Heart right ventricle (tissue), 16 donors: ENCODE results near the gene SRP68. TPM values are rescaled to one million over a fixed set of nuclear protein-coding genes. Genes with fewer than 3 reads are reported as not detected.

Source experiments
- ATAC-seq, 8 donors: fragments of 200-7000 bp; cut with Tn5 transposase; one replicate each; pipeline ENCODE4 v1.9.1; 2020; ENCODE audit warnings: mild to moderate bottlenecking in 8 of 8, moderate library complexity in 8 of 8, moderate number of reproducible peaks in 1 of 8
- DNase-seq, 2 donors: peaks; one replicate each; pipeline ENCODE4 v3.0.0-alpha.2; 2020
- H3K27ac ChIP-seq, 10 donors: fragments of 200-600 bp; sonication (generic) in 2 of 10; one replicate each; pipeline versions ENCODE4 v1.5.0 to v1.8.0; 2020 to 2022; ENCODE audit warnings: mild to moderate bottlenecking in 3 of 10
- H3K27me3 ChIP-seq, 7 donors: fragments of 200-600 bp; one replicate each; pipeline ENCODE4 v1.8.0; 2021 to 2022; ENCODE audit warnings: mild to moderate bottlenecking in 2 of 7
- H3K36me3 ChIP-seq, 9 donors: fragments of 200-600 bp; sonication (generic) in 1 of 9; one replicate each; pipeline versions ENCODE4 v1.5.0 to v1.8.0; 2020 to 2022; ENCODE audit warnings: mild to moderate bottlenecking in 2 of 9
- H3K4me1 ChIP-seq, 9 donors: fragments of 200-600 bp; sonication (generic) in 1 of 9; one replicate each; pipeline versions ENCODE4 v1.5.0 to v1.8.0; 2020 to 2022; ENCODE audit warnings: mild to moderate bottlenecking in 4 of 9
- H3K4me3 ChIP-seq, 10 donors: fragments of 200-600 bp; sonication (generic) in 2 of 10; one replicate each; pipeline versions ENCODE4 v1.5.0 to v1.8.0; 2020 to 2022; ENCODE audit warnings: mild to moderate bottlenecking in 7 of 10, moderate library complexity in 2 of 10
- H3K9me3 ChIP-seq, 11 donors: fragments of 200-600 bp in 10 of 11; sonication (generic) in 2 of 11; one replicate each; pipeline versions ENCODE4 v1.5.0 to v1.8.0; 2013 to 2022; ENCODE audit warnings: mild to moderate bottlenecking in 2 of 11, control low read depth in 1 of 11, moderate library complexity in 1 of 11
- WGBS, 2 donors: extraction: QIAGEN DNeasy Blood & Tissue Kit; methylation state at CpG; one replicate each; pipeline ENCODE4 v1.1.7; 2013; ENCODE audit warnings: inconsistent platforms in 1 of 2; 5-methylcytosine and 5-hydroxymethylcytosine counted together
- intact Hi-C, 10 donors: fragments of 100-400 bp; cut with DNase I; formaldehyde crosslinking; loops; one replicate each; pipeline versions ENCODE4 v1.11.1 to v1.14.2; 2022
- polyA plus RNA-seq, 2 donors: library from polyadenylated mRNA; stranded (reverse); fragments of 200-250 nt; gene quantifications; one replicate each; pipeline ENCODE4 v1.2.3, GENCODE V29; 2013
- total RNA-seq, 10 donors: library from RNA; stranded (reverse); fragmentation: NEBNext Ultra II Directional in 3 of 10; extraction: Animal tissue kit (Norgen Biotek cat#: 25700) in 3 of 10; gene quantifications; one replicate each; pipeline versions ENCODE4 v1.2.1 to v1.2.4, GENCODE V29; 2021 to 2023
- TF ChIP-seq, protein P1 (sequence below), 9 donors: fragments of 200-600 bp; sonication (generic) in 2 of 9; IDR thresholded peaks; one replicate each; pipeline versions ENCODE4 v1.5.0 to v1.8.0; 2021 to 2022; ENCODE audit warnings: antibody characterized with exemption in 9 of 9, mild to moderate bottlenecking in 5 of 9, moderate library complexity in 1 of 9
- donor health status: Arrhythmogenic right ventricular cardiomyopathy.
- donor health status: ischemic (EF 13 %, LVEDD 7.1; RV severe dilation, severe dysfunction).
- donor health status: healthy with polysubstance abuse.
- donor health status: DM: no; HTN: yes; CAD: no.
- donor health status: DM: no; HTN: no; CAD: no.
- donor health status: ischemic (EF 25% LVEDD 6.9; RV normal size, moderate dysfunction).
- donor health status: ischemic (EF 25% LVEDD 5.7; RV mildly dilated, moderate dysfunction).
- donor health status: healthy.
- donor health status: DM: yes; HTN: yes; CAD: no.
- donor health status: Ischemic cardiomyopathy.
- donor health status: ischemic (EF 35%, LVEDD 5.7; RV mildly dilated, moderate dysfunction).
- donor health status: nonischemic (EF 11% LVEDD 7.7; RV severe dilation, severe dysfunction).
- donor health status: DM: yes; HTN: yes; CAD: no.
- donor health status: PGD.
- donor health status: ischemic (EF 29% LVEDD 5.4; RV normal size, mild dysfunction).
- donor health status: nonischemic (EF 23%, LVEDD 6.1; RV moderate dilation, normal function).

The SRP68 gene
- total and polyA plus RNA-seq, 12 donors = 26.2 to 69.7 (median 61.7) TPM

DNA sequence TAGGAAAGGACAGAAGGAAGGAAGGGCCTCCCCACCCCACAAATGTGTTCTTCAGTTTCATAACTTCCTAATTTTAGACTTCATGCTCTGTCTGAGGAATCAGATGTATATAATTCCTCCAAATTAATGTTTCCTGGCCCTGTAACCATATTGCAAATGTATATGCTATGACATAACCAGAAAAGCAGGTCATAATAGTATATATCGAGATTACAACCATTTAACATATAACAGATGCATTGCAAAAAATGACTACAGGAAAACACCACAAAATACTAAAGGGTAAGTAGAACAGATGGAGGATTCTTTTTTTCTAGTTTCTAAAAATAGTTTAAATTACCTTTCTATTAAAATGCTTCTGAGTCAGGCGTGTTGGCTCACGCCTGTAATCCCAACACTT is 34.4 kb upstream of the SRP68 start:
- no peak for DNase-seq
- H3K4me1 ChIP-seq = peaks cover 8 to 29% (median 21%) of the 10 kb centered on the region in 9 donors
- TF ChIP-seq, protein P1, sequence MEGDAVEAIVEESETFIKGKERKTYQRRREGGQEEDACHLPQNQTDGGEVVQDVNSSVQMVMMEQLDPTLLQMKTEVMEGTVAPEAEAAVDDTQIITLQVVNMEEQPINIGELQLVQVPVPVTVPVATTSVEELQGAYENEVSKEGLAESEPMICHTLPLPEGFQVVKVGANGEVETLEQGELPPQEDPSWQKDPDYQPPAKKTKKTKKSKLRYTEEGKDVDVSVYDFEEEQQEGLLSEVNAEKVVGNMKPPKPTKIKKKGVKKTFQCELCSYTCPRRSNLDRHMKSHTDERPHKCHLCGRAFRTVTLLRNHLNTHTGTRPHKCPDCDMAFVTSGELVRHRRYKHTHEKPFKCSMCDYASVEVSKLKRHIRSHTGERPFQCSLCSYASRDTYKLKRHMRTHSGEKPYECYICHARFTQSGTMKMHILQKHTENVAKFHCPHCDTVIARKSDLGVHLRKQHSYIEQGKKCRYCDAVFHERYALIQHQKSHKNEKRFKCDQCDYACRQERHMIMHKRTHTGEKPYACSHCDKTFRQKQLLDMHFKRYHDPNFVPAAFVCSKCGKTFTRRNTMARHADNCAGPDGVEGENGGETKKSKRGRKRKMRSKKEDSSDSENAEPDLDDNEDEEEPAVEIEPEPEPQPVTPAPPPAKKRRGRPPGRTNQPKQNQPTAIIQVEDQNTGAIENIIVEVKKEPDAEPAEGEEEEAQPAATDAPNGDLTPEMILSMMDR (IDR thresholded peaks at IDR 0.05) = no peak
- H3K27ac ChIP-seq = no peak overlapping the region
- H3K9me3 ChIP-seq = no peaks in the 10 kb centered on the region
- 77 to 83% methylated on average over 3 of the region's 3 CpGs for WGBS, 2 donors
- no peaks in the 10 kb centered on the region for H3K27me3 ChIP-seq
- no peak for ATAC-seq
- intact Hi-C loops = loop anchor here in 2 of 10 donors (10.0 kb wide), 2 partner anchors 288 to 298 kb away; no protein-coding TSS in a partner anchor
- peaks cover 0 to 5% (median 0%) of the 10 kb centered on the region in 9 donors for H3K36me3 ChIP-seq
- H3K4me3 ChIP-seq = no peak overlapping the region

DNA sequence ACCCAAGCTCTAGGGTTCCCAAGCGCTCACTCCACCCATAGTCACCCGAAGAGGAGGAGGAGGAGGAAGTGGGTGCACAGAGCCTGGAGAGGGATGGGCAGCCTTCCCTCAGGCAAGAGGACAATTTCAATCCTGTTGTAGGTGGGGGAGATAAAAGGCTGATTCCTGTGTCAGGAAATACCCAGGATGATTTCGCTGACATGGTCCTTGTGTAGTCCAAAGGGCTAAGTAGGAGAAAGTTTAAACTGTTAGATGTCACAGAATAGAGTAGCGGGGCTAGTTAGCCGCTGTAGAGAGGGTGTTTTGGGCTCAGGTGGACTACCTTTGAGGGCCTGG is 32.5 kb upstream of the SRP68 start:
- Histone ChIP-seq H3K27me3 (no peaks in the 10 kb centered on the region), H3K4me3 (no peak overlapping the region), H3K36me3 (peaks cover 0 to 24% (median 9%) of the 10 kb centered on the region in 9 donors), H3K27ac (no peak overlapping the region), H3K4me1 (peaks cover 8 to 31% (median 21%) of the 10 kb centered on the region in 9 donors), H3K9me3 (no peaks in the 10 kb centered on the region)
- TF ChIP-seq, protein P1 (IDR thresholded peaks at IDR 0.05) = no peak
- intact Hi-C loops = loop anchor here in 2 of 10 donors (10.0 kb wide), 2 partner anchors 290 to 300 kb away; no protein-coding TSS in a partner anchor
- WGBS, 2 donors = 73 to 86% methylated on average over 5 of the region's 5 CpGs
- no peak for DNase-seq
- ATAC-seq = no peak

DNA sequence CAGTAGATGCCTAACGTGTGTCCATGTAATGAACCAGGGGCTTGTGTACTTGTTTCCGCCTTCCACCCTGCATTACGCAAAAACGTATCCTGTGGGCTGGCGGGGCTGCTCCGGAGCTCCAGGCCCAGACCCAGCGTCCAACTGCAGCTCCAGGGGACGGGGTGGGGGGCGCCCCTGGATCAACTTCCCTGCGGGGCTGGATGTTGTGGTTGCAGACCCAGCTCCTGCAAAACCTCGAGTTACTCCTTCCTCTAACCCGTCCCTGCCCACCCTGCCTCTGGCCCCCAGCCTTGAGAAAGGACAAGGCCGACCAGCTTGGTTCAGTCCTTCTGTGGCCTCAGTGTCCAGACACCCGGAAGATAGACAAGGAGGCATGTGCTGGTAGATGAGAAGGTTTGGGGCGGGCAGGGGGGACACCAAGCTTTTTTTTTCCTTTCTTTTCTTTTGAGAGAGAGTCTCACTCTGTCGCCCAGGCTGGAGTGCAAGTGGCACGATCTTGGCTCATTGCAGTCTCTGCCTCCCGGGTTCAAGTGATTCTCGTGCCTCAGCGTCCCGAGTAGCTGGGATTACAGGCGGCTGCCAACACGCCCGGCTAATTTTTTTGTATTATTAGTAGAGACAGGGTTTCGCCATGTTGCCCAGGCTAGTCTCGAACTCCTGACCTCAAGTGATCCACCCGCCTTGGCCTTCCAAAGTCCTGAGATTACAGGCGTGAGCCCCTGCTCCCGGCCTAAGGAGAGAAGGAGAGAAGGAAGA is 32.0 kb upstream of the SRP68 start:
- TF ChIP-seq, protein P1 (IDR thresholded peaks at IDR 0.05) = no peak
- WGBS, 2 donors = 83 to 87% methylated on average over 28 to 29 of the region's 29 CpGs
- intact Hi-C loops = loop anchor here in 2 of 10 donors (10.0 kb wide), 2 partner anchors 290 to 300 kb away; no protein-coding TSS in a partner anchor
- ATAC-seq (peak in 3 of 8 donors; percentile 5 to 51 (median 12)), DNase-seq (no peak)
- Histone ChIP-seq H3K4me1 (peaks cover 8 to 31% (median 21%) of the 10 kb centered on the region in 9 donors), H3K9me3 (no peaks in the 10 kb centered on the region), H3K36me3 (peaks cover 0 to 29% (median 14%) of the 10 kb centered on the region in 9 donors), H3K4me3 (peak overlapping the region in 9 of 10 donors; percentile 52 to 93 (median 85)), H3K27ac (peak overlapping the region; percentile 53 to 93 (median 86)), H3K27me3 (no peaks in the 10 kb centered on the region)

DNA sequence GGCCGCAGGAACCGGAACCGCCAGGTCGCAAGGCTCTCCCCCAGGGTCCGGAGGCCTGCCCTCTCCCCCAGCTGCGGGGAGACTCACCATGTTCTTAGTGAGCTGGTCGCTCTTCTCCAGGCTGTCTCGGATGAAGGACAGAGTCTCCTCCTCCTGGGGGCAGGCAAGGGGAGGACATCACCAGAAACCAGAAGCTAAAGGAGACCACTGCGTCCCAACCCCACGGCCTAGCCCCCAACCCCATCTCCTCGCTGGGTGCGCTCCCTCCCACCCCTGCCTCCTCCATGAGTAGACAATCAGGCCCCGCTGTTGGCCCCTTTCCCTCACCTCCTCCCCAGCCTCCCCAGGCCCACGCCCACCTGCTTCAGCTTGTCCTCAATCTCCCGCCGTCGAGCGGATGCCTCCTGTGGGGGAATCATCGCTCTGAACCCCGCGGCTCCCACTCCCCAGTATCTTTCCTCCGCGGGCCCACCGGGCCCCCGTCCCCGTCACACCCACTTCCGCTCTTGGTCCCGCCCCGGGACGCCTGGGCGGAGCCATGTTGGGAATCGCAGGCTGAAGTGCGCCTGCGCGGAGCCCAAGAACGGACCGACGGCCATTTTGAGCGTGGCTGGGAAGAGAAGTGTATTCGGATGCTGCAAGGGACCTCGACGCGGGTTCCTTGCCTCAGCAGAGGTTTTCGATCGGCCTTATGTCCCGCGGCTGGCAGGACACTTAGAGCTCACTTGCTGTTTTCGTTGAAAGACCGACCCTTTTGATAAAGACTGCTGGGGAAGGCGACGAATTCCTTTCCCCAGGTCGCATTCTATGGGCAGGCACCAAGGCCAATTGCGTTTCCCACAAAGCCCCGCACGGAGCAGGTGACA is 31.2 kb upstream of the SRP68 start, which contains the start of gene EXOC7:
TSS of gene EXOC7 (minus strand) at position 514 of the 866 bp plus-strand sequence. CDS start at position 419, 95 bp downstream.
- Histone ChIP-seq H3K27ac (peak within 1 kb of the TSS; percentile 53 to 93 (median 86)), H3K27me3 (no peaks in the 10 kb centered on the region), H3K4me3 (peak within 1 kb of the TSS; percentile 52 to 93 (median 83)), H3K9me3 (no peaks in the 10 kb centered on the region), H3K36me3 (peaks cover 0 to 37% (median 14%) of the 10 kb centered on the region in 9 donors), H3K4me1 (peaks cover 8 to 31% (median 21%) of the 10 kb centered on the region in 9 donors)
- TF ChIP-seq, protein P1 (IDR thresholded peaks at IDR 0.05) = peak in 2 of 9 donors; percentile 12 to 22
- intact Hi-C loops = loop anchor here in 2 of 10 donors (10.0 kb wide), 2 partner anchors 291 to 301 kb away; no protein-coding TSS in a partner anchor
- WGBS, 2 donors = 3 to 4% methylated on average over 55 of the region's 55 CpGs
- ATAC-seq (peak; percentile 95 to 99 (median 99)), DNase-seq (peak; percentile 92 to 93)
